Jurkat, Clone E6-1 (cell line): ENCODE results near the gene GPR35.
A peak's percentile ranks its signal among the peaks of the same experiment; 100 is the strongest.

Source experiments
- DNase-seq: peaks from one replicate; pipeline ENCODE4 v3.0.0-alpha.2; 2011; ENCODE audit warnings: low read depth, low spot score
- H3K4me3 ChIP-seq: 2 replicates; pipeline ENCODE4 v1.5.1; 2011; ENCODE audit warnings: mild to moderate bottlenecking, low read length, control low read depth, moderate library complexity

GPR35 gene

DNA sequence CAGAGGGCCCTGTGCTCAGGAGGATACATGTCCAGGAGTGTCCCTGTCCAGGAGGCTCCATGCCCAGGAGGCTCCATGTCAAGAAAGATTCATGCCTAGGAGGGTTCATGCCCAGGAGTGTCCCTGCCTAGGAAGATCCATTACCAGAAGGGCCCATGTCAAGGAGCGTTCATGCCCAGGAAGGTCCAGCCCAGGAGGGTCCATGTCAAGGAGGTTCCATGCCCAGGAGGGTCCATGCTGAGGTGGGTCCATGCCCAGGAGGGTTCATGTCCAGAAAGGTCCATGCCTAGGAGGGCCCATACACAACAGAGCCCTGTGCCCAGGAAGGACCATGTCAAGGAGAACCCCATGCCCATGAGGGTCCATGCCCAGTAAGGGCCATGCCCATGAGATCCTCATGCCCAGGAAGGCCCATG lies 7.0 kb downstream of the GPR35 start:
- no peak overlapping the region for H3K4me3 ChIP-seq
- no peak for DNase-seq

DNA sequence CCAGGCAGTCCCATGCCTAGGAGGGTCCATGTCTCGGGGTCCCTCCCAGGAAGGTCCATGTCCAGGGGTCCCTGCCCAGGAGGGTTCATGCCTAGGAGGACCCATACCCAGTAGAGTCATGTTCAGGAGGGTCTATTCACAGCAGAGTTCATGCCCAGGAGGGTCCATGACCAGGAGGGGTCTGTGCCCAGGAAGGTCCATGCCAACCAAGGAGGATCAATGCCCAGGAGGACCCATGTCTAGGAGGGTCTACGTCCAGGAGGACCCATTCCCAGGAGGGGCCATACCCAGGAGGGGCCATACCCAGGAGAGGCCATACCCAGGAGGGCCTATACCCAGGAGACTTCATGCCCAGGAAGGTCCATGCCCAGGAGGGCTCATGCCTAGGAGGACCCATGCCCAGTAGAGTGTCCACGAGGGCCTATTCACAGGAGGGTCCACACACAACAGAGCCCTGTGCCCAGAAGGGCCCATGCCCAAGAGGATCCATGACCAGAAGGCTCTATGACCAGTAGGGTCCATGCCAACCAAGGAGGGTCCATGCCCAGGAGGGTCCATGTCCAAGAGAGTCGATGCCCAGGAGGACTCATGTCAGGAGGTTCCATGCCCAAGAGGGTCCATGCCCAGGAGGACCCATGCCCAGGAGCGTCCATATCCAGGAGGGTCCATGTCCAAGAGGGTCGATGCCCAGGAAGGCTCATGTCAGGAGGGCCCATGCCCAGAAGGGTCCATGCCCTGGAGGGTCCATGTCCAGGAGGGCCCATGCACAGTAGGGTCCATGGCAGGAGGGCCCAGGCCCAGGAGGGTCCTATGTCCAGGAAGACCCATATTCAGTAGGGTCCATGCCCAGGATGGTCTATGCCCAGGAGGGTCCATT lies 10.1 kb downstream of the GPR35 start:
- no peak overlapping the region for H3K4me3 ChIP-seq
- DNase-seq = no peak

DNA sequence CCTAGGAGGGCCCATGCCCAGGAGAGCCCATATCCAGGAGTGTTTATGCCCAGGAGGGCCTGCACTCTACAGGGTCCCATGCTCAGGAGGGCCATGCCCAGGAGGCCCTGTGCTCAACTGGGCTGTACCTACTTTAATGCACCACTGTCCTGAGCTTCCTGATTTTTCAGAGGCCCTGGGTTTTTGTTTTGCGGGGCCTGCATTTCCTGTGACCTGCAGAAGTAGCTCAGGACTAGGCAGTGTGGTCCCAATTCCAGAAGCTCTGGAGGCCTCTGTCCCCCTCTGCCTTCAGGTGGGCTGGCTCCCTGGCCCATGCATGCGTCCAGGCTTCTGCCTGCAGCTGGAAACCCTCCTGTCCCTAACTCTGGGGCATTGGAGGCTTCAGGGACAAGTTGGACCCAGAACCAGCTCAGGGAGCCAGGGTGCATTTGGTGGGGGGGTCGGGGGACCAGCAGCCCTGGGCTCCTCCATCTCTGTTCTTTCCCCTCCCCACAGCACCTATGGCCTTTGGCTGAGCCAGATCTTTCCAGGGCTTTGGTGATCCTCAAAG lies 10.8 kb downstream of the GPR35 start:
- no peak for DNase-seq
- H3K4me3 ChIP-seq = no peak overlapping the region

DNA sequence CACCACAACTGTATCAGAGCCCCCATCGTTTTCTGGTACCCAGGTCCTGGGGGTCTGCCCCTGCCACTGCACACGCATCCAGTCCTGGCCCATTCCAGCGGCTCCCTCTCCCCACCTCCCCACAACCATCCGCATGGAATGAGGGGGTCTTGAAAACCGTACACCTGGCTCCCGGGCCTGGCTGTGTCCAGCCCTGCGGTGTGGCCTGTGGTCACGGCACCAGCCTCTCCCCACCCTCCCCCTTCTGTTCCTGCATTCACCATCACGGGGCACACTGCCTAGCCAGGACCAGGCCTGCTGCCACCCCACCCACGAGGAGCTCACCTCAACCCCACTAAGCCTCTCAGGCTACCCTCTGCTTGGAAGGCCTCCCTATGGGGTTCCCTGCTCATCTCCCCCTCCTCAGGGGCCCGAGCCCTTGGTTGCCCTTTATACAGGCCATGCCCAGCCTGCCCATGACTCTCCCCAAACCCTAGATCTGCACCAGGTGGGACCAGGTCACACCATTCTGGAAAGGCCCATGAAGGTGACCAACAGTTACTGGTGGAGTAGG lies 11.4 kb downstream of the GPR35 start:
- H3K4me3 ChIP-seq = no peak overlapping the region
- DNase-seq = no peak

DNA sequence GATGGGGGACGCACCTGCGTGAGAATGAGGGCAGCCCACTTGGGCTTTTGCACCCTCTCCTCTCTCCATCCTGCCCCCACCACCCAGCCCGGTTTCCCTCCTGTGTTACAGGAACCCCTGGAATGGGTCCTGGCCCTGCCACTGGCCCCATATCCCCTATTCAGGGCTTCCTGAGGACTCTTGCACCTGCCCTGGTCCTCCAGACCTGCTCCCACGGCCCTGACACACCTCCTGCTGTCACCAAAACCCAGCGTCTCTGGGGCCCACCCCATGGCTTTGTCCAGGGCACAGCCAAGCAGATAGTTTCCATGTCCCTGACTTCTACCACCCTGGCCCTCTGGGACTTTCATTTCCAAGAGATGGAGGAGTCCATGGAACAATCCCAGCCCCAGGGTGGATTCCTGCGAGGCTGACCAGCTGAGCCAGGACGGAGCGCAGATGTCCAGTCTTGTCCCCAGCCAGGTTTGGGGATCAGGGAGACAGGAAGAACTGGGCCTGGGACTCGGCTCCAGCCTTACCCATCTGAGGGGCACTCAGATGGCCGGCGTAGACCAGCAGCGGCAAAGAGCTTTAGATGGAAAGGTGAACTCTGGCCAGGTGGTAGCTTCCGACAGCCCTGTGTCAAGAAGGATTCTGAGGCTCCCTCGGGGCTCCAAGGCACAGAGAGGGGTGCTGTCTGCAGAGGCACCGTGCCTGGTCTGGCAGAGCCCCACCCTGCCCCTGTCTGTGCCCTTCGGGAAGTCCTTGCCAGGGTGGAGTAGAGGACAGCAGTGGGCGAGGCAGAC lies 12.0 kb downstream of the GPR35 start:
- DNase-seq = no peak
- H3K4me3 ChIP-seq = no peak overlapping the region

DNA sequence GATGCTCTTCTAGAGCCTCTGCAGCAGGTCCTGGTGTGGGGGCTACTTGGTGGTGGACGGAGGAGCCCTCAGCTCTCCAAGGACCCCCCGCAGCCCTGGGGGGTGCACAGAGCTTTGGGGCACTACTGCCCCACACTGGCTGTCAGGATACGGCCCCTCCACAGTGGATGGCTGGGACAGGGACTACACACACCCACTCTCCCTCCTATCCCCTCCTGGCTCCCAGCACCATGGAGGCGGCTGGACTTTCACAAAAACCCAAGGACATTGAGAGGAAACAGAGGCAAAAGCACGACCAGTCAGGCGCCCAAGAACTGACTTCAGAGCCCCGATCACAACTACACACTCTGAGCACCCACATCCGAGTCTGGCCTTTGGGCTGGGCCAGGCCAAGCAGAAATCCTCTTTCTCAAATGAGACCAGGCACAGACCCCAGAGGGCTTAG lies 12.6 kb downstream of the GPR35 start:
- DNase-seq = no peak
- no peak overlapping the region for H3K4me3 ChIP-seq

DNA sequence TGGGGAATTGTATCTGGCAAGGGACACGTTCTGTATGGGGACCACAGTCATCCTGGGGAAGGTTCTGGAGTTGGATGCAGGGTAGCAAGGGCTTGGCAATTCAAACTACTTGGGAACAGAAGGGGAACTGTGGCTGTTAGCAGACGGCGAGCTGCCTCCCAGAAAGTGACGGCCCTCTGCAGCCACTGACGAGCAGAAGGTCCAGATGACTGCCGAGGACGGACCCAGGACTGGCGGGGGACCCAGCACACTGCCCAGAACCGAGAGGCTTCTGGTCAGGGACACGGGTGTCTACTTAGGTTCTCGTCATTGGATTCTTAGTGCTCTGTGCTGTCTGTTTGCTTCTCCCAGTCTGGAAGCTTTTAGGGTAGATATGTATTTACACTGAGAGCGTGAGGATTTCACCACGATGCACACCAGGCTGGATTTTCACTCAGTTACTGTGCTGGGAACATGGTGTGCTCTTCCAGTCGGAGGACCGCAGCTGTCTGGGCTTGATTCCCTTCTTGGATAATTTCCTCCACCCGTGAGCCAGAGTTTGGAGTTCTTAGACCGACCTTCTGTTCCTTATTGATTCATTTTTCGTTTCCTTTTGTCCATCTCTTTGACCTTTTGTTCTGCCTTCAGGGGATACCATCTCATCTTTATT lies 13.4 kb downstream of the GPR35 start:
- H3K4me3 ChIP-seq = no peak overlapping the region
- no peak for DNase-seq

DNA sequence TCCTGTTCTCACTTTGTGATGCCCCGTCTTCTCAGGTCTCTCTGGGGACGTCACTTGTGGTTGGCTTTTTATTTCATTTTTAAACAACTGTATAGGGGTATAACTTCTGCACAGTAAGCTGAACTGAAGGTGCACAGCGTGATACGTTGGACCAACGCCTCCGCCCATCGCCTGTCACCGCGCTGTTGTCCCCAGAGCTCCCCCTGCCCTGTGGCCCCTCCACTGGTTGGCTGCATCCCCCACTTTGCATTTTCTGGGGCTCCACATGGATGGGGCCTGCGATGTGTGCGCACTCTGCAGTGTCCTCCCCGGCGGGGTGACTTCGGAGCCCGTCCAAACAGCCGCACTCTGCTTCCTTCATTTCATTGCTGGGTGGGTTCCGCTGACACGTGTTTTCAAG lies 14.3 kb downstream of the GPR35 start:
- no peak overlapping the region for H3K4me3 ChIP-seq

DNA sequence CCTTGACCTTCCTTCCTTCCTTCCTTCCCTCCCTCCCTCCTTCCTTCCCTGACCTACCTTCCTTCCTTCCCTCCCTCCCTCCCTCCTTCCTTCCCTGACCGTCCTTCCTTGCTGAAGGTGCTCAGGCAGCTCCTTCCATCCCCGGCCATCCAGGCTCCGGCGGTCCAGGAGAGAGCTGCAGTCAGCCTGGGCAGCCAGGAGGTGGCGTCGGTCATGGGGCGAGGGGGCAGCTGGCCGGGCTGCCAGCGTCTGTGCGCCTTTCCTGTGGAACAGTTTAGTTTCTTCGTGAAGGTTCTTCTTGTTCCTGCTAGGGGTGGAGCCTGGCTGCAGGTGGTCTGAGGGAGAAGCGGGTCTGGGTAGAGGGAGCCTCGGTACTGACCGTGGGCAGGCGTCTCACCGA lies 15.7 kb downstream of the GPR35 start:
- no peak for DNase-seq
- no peak overlapping the region for H3K4me3 ChIP-seq

More for the DNA sequence above, 14.3 kb downstream of the GPR35 start:
- no peak for DNase-seq

DNA sequence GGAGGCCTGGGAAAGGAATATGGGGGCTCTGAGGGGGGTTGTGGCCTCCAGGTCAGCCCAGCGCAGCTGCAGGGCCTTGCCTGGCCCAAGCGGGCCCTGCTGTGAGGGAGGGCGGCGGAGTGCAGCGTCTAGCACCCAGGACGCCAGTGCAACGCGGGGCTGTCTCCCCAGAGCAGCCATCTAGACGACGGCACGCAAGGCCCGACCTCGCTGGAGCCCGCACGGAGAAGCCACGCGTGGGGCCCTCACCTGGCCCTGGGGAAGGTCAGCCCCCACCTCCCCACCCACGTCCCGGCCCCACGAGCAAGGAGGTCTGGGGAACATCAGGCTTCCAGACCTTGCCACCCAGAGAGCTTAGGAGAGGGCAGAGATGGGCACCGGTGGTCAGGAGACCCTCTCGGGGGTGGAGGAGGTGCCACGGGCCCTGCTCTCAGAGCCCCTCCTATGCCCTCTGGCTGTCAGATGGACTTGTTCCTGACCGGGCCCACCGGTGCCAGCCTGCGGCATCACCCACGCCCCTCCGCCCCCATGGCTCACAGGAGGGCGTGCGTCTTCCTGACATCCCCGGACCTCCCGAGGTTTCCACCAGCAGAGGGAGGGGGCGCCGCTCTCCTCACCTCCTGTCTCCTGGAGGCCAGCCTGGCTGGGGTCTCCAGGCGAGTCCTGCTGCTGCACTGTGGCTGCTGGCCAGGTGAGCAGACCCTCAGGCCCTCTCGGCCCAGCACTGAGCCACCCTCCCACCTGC lies 17.0 kb downstream of the GPR35 start:
- no peak overlapping the region for H3K4me3 ChIP-seq
- no peak for DNase-seq

DNA sequence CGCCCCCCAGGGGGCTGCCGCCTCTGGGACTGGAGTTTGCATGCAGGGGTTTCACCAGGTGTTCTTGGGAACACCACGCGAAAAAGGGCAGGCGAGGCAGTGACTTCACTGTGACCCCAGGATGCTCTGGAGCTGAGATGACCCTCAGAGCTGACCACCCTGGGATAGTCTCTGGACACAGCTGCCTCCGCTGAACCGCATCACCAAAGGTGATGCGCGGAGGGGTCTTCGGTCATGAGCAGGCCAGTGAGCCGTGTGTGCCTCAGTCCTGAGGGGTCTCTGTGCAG lies 17.5 kb downstream of the GPR35 start:
- no peak for DNase-seq
- H3K4me3 ChIP-seq = no peak overlapping the region

DNA sequence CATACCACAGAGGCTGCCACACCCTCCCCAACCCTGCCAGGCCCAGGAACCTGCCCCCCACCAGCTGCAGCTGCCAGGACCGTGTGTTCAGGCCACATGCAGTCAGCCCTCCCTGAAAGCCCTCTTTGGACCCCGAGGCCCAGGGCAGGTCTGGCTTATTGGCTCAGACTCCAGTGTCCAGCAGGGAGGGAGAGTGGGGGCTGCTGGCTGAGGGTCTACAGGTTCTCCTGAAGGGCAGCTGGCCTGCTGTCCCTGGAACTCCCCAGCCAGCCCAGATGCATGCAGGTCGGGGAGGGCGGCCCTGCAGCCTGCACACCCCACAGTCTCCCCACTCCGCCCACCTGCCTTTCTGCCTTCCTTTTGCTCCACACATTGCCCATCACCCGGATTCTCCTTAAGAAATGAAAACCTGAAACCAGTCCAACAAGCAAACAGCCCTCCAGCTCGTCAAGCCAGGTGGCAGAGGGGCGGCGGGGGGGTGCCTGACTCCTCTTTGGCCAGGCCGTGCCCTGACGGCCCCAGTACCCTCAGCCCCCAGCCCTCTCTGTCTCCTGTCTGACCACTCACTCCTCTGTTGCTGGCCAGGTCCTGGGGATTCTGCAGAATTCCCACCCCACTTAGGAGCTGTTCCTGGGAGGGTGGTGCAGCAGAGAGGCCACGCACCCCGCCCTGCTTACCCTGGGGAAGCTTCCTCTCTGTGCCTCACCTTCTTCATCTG lies 18.0 kb downstream of the GPR35 start:
- H3K4me3 ChIP-seq = no peak overlapping the region
- DNase-seq = no peak

DNA sequence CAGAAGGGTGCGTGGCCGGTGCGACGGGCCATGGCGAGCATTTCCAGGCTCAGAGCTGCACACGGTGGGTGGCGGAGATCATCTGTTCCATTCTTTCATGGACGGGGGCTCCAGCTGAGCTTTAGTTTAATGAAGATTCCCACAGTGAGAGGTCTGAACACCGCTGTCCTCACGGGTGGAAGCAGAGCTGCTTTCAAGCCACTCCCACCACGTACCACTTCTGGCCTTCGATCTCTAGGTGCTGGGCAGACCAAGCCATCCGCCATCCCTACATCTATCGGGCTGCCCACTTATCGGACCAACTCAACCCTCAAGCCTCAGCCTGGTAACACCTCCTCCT lies 18.5 kb downstream of the GPR35 start:
- H3K4me3 ChIP-seq = no peak overlapping the region
- DNase-seq = no peak

DNA sequence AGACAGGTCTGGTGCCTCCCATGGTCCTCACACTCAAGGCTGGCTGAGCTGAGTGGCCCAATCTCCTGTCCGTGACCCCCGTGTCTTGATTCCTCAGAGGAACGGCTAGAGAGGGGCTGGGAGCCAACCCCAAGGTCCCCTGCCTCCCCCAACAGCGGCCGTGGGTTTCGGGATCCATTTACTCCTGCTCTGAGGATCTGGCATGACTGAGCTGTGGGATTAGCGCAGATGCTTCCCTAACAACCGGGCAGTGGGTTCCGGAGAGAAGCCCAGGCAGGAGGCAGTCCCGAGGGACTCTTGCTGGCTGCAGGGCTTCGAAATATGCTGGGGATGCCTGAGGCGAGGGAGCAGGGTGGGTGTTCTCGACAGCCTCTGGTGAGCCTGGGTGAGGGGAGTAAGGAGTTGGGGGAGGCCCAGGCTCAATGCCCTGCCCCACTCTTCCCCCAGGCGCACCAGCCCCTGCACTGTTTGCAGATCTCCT lies 18.9 kb downstream of the GPR35 start:
- no peak for DNase-seq
- H3K4me3 ChIP-seq = no peak overlapping the region

DNA sequence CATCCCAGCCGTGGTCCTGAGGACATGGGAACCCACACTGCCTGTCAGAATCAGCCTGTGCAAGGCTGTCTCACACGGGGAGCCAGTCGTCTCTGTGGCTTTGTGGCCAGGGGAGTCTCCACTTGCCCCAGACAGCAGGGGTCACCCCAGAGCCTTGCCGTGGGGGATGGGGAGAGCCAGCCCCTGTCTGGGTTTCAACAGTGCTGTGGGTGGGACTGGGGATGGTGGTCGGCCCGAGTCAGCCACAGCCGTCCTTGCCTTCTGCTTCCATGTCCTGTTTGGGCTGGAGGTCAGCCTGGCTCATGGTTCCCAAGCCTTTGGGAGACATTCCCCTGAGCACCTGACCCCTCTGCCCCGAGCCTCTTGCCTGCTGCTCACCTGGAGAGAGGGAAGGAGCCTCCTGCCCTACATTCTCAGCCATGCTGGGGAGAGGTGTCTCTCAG lies 19.6 kb downstream of the GPR35 start:
- H3K4me3 ChIP-seq = no peak overlapping the region

DNA sequence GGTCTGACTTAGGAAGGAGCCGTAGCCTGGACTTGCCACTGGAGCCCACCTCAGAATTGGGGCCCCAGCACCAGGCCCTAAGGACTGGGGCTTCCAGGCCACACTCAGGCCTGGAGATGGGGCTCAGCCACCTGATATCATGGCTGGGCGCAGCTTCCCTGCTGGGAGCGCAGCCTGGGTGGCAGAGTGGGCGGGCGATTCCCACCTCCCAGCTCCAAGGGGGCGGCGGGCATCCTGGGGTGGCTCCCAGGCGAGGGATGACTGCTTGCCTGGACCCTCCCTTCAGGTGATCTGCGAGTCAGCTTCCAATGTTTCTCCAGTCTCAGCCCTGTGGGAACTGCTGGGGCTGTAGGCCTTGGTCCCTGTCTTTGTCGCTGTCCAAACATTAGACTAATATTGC lies 20.1 kb downstream of the GPR35 start:
- DNase-seq = no peak
- no peak overlapping the region for H3K4me3 ChIP-seq

More for the DNA sequence above, 19.6 kb downstream of the GPR35 start:
- no peak for DNase-seq

DNA sequence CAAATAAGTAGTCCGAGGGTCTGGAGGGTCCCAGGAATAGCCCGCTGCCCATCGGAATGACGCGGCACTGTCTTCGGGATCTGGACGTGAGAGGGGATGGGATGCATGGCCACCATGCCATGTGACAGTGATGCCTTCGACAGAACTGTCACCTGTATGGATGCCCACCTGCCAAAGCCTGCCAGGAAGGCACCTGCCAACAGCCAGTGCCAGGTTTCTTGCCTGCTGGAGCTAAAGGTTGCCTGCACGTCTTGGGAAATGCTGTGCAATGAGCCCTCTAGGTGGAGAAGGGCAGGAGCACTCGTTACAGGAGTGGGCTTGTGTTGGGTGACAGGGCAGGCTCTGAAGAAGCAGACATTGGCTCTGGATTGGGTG lies 20.5 kb downstream of the GPR35 start:
- no peak for DNase-seq

DNA sequence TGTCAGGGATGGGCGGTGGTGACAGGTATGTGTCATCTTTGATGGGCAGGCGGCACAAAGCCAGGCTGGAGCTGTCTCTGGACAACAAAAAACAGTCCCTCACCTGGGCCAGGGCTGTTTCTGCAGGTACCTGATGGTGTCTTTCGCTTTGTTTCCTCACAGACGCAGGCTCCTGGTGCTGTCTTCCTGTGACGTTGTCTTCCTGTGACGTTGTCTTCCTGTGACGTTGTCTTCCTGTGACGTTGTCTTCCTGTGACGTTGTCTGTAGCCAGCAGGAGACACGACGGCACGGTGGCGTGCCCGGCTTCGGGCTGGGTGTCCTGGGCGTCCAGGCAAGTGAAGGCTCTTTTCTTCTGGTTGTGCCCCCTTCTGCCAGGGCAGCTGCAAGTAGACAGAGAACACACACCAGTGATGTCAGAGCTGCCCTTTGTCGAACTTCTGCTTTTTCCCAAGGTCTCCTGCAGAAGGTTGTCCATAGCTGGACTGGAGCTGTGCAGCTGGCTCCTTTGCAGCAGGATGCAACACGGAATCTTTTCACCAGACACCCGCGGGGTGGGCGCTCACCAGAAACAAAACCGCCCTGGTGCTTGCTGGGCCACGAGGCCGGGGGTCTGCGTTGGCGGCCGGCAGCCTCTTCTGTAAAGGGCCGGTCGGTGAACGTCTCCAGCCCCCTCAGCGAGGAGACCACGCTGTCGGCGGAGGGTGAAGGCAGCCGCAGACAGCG lies 21.1 kb downstream of the GPR35 start:
- peak overlapping the region; percentile 25 for H3K4me3 ChIP-seq
- no peak for DNase-seq

More for the DNA sequence above, 20.5 kb downstream of the GPR35 start:
- peak overlapping the region; percentile 25 for H3K4me3 ChIP-seq
